Gastrocnemius medialis (tissue), 4 donors: Measurements from ENCODE around the gene KDM8. TPM values are rescaled to one million over a fixed set of nuclear protein-coding genes. Genes with fewer than 3 reads are reported as not detected.

ENCODE experiments used
- ATAC-seq, 2 donors: fragments of 150-250 bp; one replicate each; pipeline ENCODE4 v1.9.1; 2016
- DNase-seq, 2 donors: peaks; one replicate each; pipeline ENCODE4 v3.0.0-alpha.2; 2019
- H3K27ac ChIP-seq, 4 donors: fragments of 200-600 bp; sonication (generic); 1 replicate in 1 of 4; 2 replicates in 3 of 4; pipeline ENCODE4 v1.5.1; 2016 to 2018; ENCODE audit warnings: mild to moderate bottlenecking in 2 of 4, moderate library complexity in 1 of 4
- H3K27me3 ChIP-seq, 3 donors: fragments of 200-600 bp; sonication (generic) in 2 of 3; 1 replicate in 1 of 3; 2 replicates in 2 of 3; pipeline versions ENCODE4 v1.5.1 to v1.6.0; 2016 to 2019; ENCODE audit warnings: mild to moderate bottlenecking in 1 of 3, moderate library complexity in 1 of 3
- H3K36me3 ChIP-seq, 2 donors: fragments of 200-600 bp; sonication (generic) in 1 of 2; one replicate each; pipeline ENCODE4 v1.5.1; 2017 to 2018
- H3K4me1 ChIP-seq, 2 donors: fragments of 200-600 bp; sonication (generic) in 1 of 2; one replicate each; pipeline ENCODE4 v1.5.1; 2016 to 2017; ENCODE audit warnings: mild to moderate bottlenecking in 2 of 2
- H3K4me3 ChIP-seq, 4 donors: fragments of 200-600 bp; sonication (generic) in 3 of 4; 1 replicate in 1 of 4; 2 replicates in 3 of 4; pipeline ENCODE4 v1.5.1; 2016 to 2019; ENCODE audit warnings: mild to moderate bottlenecking in 2 of 4
- H3K9me3 ChIP-seq, 3 donors: fragments of 200-600 bp; sonication (generic) in 2 of 3; 1 replicate in 1 of 3; 2 replicates in 2 of 3; pipeline ENCODE4 v1.5.1; 2016 to 2019
- CTCF ChIP-seq, 5 experiments: fragments of 450-650 bp in 3 of 5; fragments of 200-600 bp in 2 of 5; sonication (generic) in 2 of 5; IDR thresholded peaks in 4 of 5; conservative IDR thresholded peaks in 1 of 5; 1 replicate in 4 of 5; 2 replicates in 1 of 5; pipeline ENCODE4 v1.5.1; 2016 to 2019; ENCODE audit warnings: antibody characterized with exemption in 5 of 5, mild to moderate bottlenecking in 3 of 5, moderate library complexity in 3 of 5
- POLR2A ChIP-seq, 2 donors: fragments of 450-650 bp; IDR thresholded peaks; one replicate each; pipeline ENCODE4 v1.6.1; 2017; ENCODE audit warnings: antibody characterized with exemption in 2 of 2, mild to moderate bottlenecking in 2 of 2, moderate library complexity in 2 of 2
- in situ Hi-C, 4 donors: fragments of 200-750 bp; cut with MboI; loops; one replicate each; pipeline versions ENCODE4 v1.15.0 to v1.8.0; 2017; ENCODE audit warnings: low sequenced_read_pairs in 4 of 4
- intact Hi-C: fragments of 100-400 bp; cut with DNase I; formaldehyde crosslinking; loops from one replicate; pipeline ENCODE4 v1.15.1; 2023; ENCODE audit warnings: low total_unique reads
- total RNA-seq, 4 donors: library from RNA; depleted of rRNA; stranded (reverse); fragments of >200 nt; gene quantifications; one replicate each; pipeline versions ENCODE4 v1.1.0 to v1.2.3, GENCODE V29; 2016

Gene KDM8
- 1 to 10 TPM; 3.2 to 6.3 (median 5.1) TPM for total RNA-seq

- no peaks in the 10 kb centered on the region for H3K36me3 ChIP-seq
- DNase-seq = peak; percentile 99
- TF ChIP-seq CTCF (IDR thresholded peaks at IDR 0.05 in 4 of 5, conservative IDR thresholded peaks at IDR 0.05 in 1 of 5) (no peak), POLR2A (IDR thresholded peaks at IDR 0.05) (peak; percentile 69 to 83)
- peak; percentile 91 to 95 for ATAC-seq
- peaks cover 22 to 24% of the 10 kb centered on the region in 2 donors for H3K4me1 ChIP-seq
- H3K4me3 ChIP-seq = peak within 1 kb of the TSS; percentile 67 to 79 (median 76)
- intact Hi-C loops (loop anchor here (2.0 to 10.0 kb wide), 4 partner anchors 25 to 1331 kb away; partner anchors contain the start of genes KATNIP, NSMCE1 and NUPR1), in situ Hi-C loops (loop anchor here in 1 of 4 donors (25.0 kb wide), 1 partner anchor 359 kb away; the partner anchor contains the start of gene KATNIP)
- H3K27ac ChIP-seq = peak within 1 kb of the TSS; percentile 88 to 96 (median 94)
- no peaks in the 10 kb centered on the region for H3K9me3 ChIP-seq
- H3K27me3 ChIP-seq = no peaks in the 10 kb centered on the region
Observed at GRCh38 chr16:27203507-27204311, at the start of gene KDM8. Gene KDM8, plus strand, starts transcription at chr16:27203526. Its CDS starts 6,598 bp downstream, at chr16:27210124.

GRCh38 chr16:27154705-27155521 lies 48.4 kb upstream of the KDM8 start:
- Histone ChIP-seq H3K27ac (no peak overlapping the region), H3K9me3 (no peaks in the 10 kb centered on the region), H3K4me3 (no peak overlapping the region), H3K4me1 (no peaks in the 10 kb centered on the region), H3K27me3 (no peaks in the 10 kb centered on the region), H3K36me3 (no peaks in the 10 kb centered on the region)
- ATAC-seq (peak in 1 of 2 donors; percentile 14), DNase-seq (peak in 1 of 2 donors; percentile 20)
- in situ Hi-C loops (no loop called here), intact Hi-C loops (loop anchor here (1.0 kb wide), 1 partner anchor 302 kb away; no protein-coding TSS in a partner anchor)
- TF ChIP-seq POLR2A (IDR thresholded peaks at IDR 0.05) (no peak), CTCF (IDR thresholded peaks at IDR 0.05 in 4 of 5, conservative IDR thresholded peaks at IDR 0.05 in 1 of 5) (peak; percentile 82 to 97 (median 92))

GRCh38 chr16:27156579-27156978 lies 46.7 kb upstream of the KDM8 start:
- H3K4me3 ChIP-seq = no peak overlapping the region
- intact Hi-C loops = no loop called here
- in situ Hi-C loops = no loop called here

DNA sequence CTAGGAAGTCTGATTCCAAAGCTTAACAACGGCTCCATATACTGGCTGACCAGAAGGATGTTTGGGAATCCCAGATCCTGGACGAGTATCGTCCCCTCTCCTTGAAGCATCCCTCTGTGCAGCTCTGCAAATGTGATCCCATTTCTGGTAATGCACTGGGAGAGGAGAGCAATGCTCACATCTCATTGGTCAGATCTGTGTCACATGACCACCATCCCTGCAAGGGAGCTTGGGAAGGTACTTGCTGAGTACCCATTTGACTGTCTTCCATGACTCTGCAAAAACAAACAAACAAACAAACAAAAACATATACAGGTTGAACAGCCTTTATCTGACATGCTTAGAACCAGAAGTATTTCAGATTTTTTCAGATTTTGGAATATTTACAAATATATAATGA lies 41.9 kb upstream of the KDM8 start:
- no peaks in the 10 kb centered on the region for H3K36me3 ChIP-seq
- in situ Hi-C loops (loop anchor here in 1 of 4 donors (10.0 kb wide), 1 partner anchor 213 kb away; no protein-coding TSS in a partner anchor), intact Hi-C loops (no loop called here)
- no peak for TF ChIP-seq CTCF (IDR thresholded peaks at IDR 0.05 in 4 of 5, conservative IDR thresholded peaks at IDR 0.05 in 1 of 5)
- TF ChIP-seq POLR2A (IDR thresholded peaks at IDR 0.05) = no peak
- no peaks in the 10 kb centered on the region for H3K4me1 ChIP-seq
- H3K27me3 ChIP-seq = no peaks in the 10 kb centered on the region
- DNase-seq = no peak
- no peak for ATAC-seq
- no peak overlapping the region for H3K4me3 ChIP-seq
- no peak overlapping the region for H3K27ac ChIP-seq
- no peaks in the 10 kb centered on the region for H3K9me3 ChIP-seq

More at GRCh38 chr16:27156579-27156978, 46.7 kb upstream of the KDM8 start:
- Histone ChIP-seq H3K4me1 (no peaks in the 10 kb centered on the region), H3K27ac (no peak overlapping the region), H3K36me3 (no peaks in the 10 kb centered on the region), H3K27me3 (no peaks in the 10 kb centered on the region), H3K9me3 (no peaks in the 10 kb centered on the region)
- DNase-seq (no peak), ATAC-seq (no peak)
- no peak for TF ChIP-seq POLR2A (IDR thresholded peaks at IDR 0.05)
- no peak for TF ChIP-seq CTCF (IDR thresholded peaks at IDR 0.05 in 4 of 5, conservative IDR thresholded peaks at IDR 0.05 in 1 of 5)
